ENCODE measurements around the gene PATZ1.

The PATZ1 gene

DNA sequence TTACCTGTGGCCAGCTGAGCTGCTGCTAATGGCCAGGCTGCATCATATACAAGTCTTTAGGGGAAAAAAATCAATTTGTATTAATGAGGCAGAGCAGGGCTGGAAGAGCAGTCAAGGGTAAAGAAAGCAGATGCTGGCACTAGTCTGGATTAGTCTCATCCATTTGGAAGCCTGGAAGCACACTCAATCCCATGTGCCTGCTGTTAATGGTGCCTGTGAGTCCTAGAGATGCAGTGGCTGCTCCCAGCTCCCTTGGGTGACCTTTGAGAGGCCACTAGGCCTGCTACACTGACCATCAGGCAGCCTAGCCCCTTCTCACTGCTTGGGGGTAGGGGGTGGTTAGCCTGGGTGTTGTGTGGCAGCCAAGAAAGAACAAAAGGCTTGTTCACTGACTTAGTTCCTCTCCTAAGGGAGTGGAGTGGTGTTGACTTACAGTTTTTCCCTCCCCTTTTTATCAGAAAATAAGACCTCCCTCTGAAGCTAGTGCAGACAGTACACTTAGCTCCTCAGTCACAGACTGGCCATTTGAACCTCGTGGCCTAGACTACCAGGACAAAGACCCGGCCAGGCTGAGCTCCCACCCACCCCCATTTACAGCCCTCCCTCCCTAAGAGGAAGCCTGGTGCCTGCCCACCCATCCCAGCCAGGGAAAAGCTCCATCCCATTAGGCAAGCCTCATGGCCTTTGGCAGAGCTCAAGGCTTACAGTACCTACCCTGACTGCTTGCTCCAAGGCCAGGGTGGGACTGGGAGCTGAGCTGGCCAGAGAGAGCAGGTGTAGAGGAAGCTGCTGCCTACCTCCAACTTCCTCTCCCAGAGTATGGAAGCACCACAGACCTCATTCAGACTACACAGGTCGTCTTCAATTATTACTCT, 61.6 kb downstream of the PATZ1 start:
- H3K4me1 ChIP-seq (ENCODE audit: control insufficient read depth in 2 of 2, insufficient read depth in 2 of 2, low read length in 2 of 2) = peaks cover 10 to 12% of the 10 kb centered on the region in 2 donors

GRCh38 chr22:31282748-31283468, 63.2 kb downstream of the PATZ1 start:
- H3K9ac ChIP-seq (ENCODE audit: low read depth in 1 of 2, low read length in 2 of 2) = no peak overlapping the region
- peaks cover 78 to 86% of the 10 kb centered on the region in 2 donors for H3K36me3 ChIP-seq (ENCODE audit: control insufficient read depth in 2 of 2, insufficient read depth in 2 of 2, low read length in 2 of 2)
- H3K4me1 ChIP-seq (ENCODE audit: control insufficient read depth in 2 of 2, insufficient read depth in 2 of 2, low read length in 2 of 2) = peaks cover 0 to 3% of the 10 kb centered on the region in 2 donors
- H3K27ac ChIP-seq (ENCODE audit: low read depth in 2 of 2, low read length in 2 of 2) = no peak overlapping the region
- no peaks in the 10 kb centered on the region for H3K27me3 ChIP-seq (ENCODE audit: control insufficient read depth in 2 of 2, insufficient read depth in 2 of 2, low read length in 2 of 2)
- H3K4me3 ChIP-seq (ENCODE audit: low read length in 2 of 2) = no peak overlapping the region
- no peaks in the 10 kb centered on the region for H3K9me3 ChIP-seq (ENCODE audit: control insufficient read depth in 2 of 2, low read length in 2 of 2)

More for the DNA sequence above, 61.6 kb downstream of the PATZ1 start:
- H3K27me3 ChIP-seq (ENCODE audit: control insufficient read depth in 2 of 2, insufficient read depth in 2 of 2, low read length in 2 of 2) = no peaks in the 10 kb centered on the region
- peak overlapping the region in 1 of 2 donors; percentile 36 for H3K9ac ChIP-seq (ENCODE audit: low read depth in 1 of 2, low read length in 2 of 2)
- H3K9me3 ChIP-seq (ENCODE audit: control insufficient read depth in 2 of 2, low read length in 2 of 2) = no peaks in the 10 kb centered on the region
- peaks cover 72 to 80% of the 10 kb centered on the region in 2 donors for H3K36me3 ChIP-seq (ENCODE audit: control insufficient read depth in 2 of 2, insufficient read depth in 2 of 2, low read length in 2 of 2)
- no peak overlapping the region for H3K4me3 ChIP-seq (ENCODE audit: low read length in 2 of 2)
- H3K27ac ChIP-seq (ENCODE audit: low read depth in 2 of 2, low read length in 2 of 2) = peak overlapping the region; percentile 59 to 64

DNA sequence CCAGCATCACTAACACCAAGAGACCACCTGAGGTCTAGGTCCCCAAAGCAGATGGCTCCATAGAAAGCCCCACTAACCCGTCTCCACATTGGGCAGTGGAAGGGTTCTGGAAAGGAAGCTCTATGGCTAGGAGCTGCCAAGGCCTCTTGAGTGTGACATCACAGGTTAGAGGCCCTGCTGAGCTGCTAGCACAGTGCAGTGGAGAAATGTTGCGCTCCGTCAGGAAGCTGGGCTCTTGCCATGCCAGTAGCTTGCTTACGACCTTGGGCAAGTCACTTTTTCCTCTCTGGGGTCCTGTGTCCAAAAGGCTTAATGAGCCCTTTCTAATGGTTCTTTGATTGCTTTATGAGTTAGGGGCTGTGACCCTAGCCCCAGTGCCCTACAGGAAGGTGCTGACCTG, 64.4 kb downstream of the PATZ1 start:
- H3K4me1 ChIP-seq (ENCODE audit: control insufficient read depth in 2 of 2, insufficient read depth in 2 of 2, low read length in 2 of 2) = peaks cover 0 to 3% of the 10 kb centered on the region in 2 donors
- no peaks in the 10 kb centered on the region for H3K27me3 ChIP-seq (ENCODE audit: control insufficient read depth in 2 of 2, insufficient read depth in 2 of 2, low read length in 2 of 2)
- no peak overlapping the region for H3K27ac ChIP-seq (ENCODE audit: low read depth in 2 of 2, low read length in 2 of 2)
- H3K4me3 ChIP-seq (ENCODE audit: low read length in 2 of 2) = no peak overlapping the region
- no peaks in the 10 kb centered on the region for H3K9me3 ChIP-seq (ENCODE audit: control insufficient read depth in 2 of 2, low read length in 2 of 2)
- peaks cover 81 to 90% of the 10 kb centered on the region in 2 donors for H3K36me3 ChIP-seq (ENCODE audit: control insufficient read depth in 2 of 2, insufficient read depth in 2 of 2, low read length in 2 of 2)
- no peak overlapping the region for H3K9ac ChIP-seq (ENCODE audit: low read depth in 1 of 2, low read length in 2 of 2)

GRCh38 chr22:31279821-31280505, 66.2 kb downstream of the PATZ1 start:
- Histone ChIP-seq H3K9me3 (ENCODE audit: control insufficient read depth in 2 of 2, low read length in 2 of 2) (no peaks in the 10 kb centered on the region), H3K4me1 (ENCODE audit: control insufficient read depth in 2 of 2, insufficient read depth in 2 of 2, low read length in 2 of 2) (peaks cover 0 to 3% of the 10 kb centered on the region in 2 donors), H3K9ac (ENCODE audit: low read depth in 1 of 2, low read length in 2 of 2) (no peak overlapping the region), H3K36me3 (ENCODE audit: control insufficient read depth in 2 of 2, insufficient read depth in 2 of 2, low read length in 2 of 2) (peaks cover 74 to 84% of the 10 kb centered on the region in 2 donors), H3K4me3 (ENCODE audit: low read length in 2 of 2) (no peak overlapping the region), H3K27ac (ENCODE audit: low read depth in 2 of 2, low read length in 2 of 2) (peak overlapping the region; percentile 9 to 16), H3K27me3 (ENCODE audit: control insufficient read depth in 2 of 2, insufficient read depth in 2 of 2, low read length in 2 of 2) (no peaks in the 10 kb centered on the region)

GRCh38 chr22:31279327-31279669, 66.8 kb downstream of the PATZ1 start:
- H3K36me3 ChIP-seq (ENCODE audit: control insufficient read depth in 2 of 2, insufficient read depth in 2 of 2, low read length in 2 of 2) = peaks cover 76 to 83% of the 10 kb centered on the region in 2 donors
- peaks cover 0 to 8% of the 10 kb centered on the region in 2 donors for H3K4me1 ChIP-seq (ENCODE audit: control insufficient read depth in 2 of 2, insufficient read depth in 2 of 2, low read length in 2 of 2)
- H3K27me3 ChIP-seq (ENCODE audit: control insufficient read depth in 2 of 2, insufficient read depth in 2 of 2, low read length in 2 of 2) = no peaks in the 10 kb centered on the region
- H3K9ac ChIP-seq (ENCODE audit: low read depth in 1 of 2, low read length in 2 of 2) = no peak overlapping the region
- H3K9me3 ChIP-seq (ENCODE audit: control insufficient read depth in 2 of 2, low read length in 2 of 2) = no peaks in the 10 kb centered on the region
- H3K4me3 ChIP-seq (ENCODE audit: low read length in 2 of 2) = no peak overlapping the region
- peak overlapping the region; percentile 59 to 71 for H3K27ac ChIP-seq (ENCODE audit: low read depth in 2 of 2, low read length in 2 of 2)

GRCh38 chr22:31278626-31279326, 67.4 kb downstream of the PATZ1 start:
- H3K27ac ChIP-seq (ENCODE audit: low read depth in 2 of 2, low read length in 2 of 2) = peak overlapping the region; percentile 59 to 71
- peaks cover 77 to 82% of the 10 kb centered on the region in 2 donors for H3K36me3 ChIP-seq (ENCODE audit: control insufficient read depth in 2 of 2, insufficient read depth in 2 of 2, low read length in 2 of 2)
- no peak overlapping the region for H3K9ac ChIP-seq (ENCODE audit: low read depth in 1 of 2, low read length in 2 of 2)
- H3K4me1 ChIP-seq (ENCODE audit: control insufficient read depth in 2 of 2, insufficient read depth in 2 of 2, low read length in 2 of 2) = peaks cover 0 to 8% of the 10 kb centered on the region in 2 donors
- H3K4me3 ChIP-seq (ENCODE audit: low read length in 2 of 2) = no peak overlapping the region
- no peaks in the 10 kb centered on the region for H3K27me3 ChIP-seq (ENCODE audit: control insufficient read depth in 2 of 2, insufficient read depth in 2 of 2, low read length in 2 of 2)
- H3K9me3 ChIP-seq (ENCODE audit: control insufficient read depth in 2 of 2, low read length in 2 of 2) = no peaks in the 10 kb centered on the region

DNA sequence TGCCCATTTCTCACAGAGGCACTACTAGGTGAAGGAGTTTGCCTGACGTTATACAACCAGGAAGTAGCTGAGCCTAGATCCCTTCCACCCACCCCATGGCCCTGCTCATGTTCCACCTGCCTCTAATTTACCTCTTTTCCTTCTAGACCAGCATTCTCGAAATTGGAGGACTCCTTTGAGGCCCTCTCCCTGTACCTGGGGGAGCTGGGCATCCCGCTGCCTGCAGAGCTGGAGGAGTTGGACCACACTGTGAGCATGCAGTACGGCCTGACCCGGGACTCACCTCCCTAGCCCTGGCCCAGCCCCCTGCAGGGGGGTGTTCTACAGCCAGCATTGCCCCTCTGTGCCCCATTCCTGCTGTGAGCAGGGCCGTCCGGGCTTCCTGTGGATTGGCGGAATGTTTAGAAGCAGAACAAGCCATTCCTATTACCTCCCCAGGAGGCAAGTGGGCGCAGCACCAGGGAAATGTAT, 68.0 kb downstream of the PATZ1 start:
- Histone ChIP-seq H3K9ac (ENCODE audit: low read depth in 1 of 2, low read length in 2 of 2) (no peak overlapping the region), H3K27me3 (ENCODE audit: control insufficient read depth in 2 of 2, insufficient read depth in 2 of 2, low read length in 2 of 2) (no peaks in the 10 kb centered on the region), H3K9me3 (ENCODE audit: control insufficient read depth in 2 of 2, low read length in 2 of 2) (no peaks in the 10 kb centered on the region), H3K27ac (ENCODE audit: low read depth in 2 of 2, low read length in 2 of 2) (peak overlapping the region; percentile 44 to 53), H3K4me3 (ENCODE audit: low read length in 2 of 2) (no peak overlapping the region), H3K36me3 (ENCODE audit: control insufficient read depth in 2 of 2, insufficient read depth in 2 of 2, low read length in 2 of 2) (peaks cover 76 to 80% of the 10 kb centered on the region in 2 donors), H3K4me1 (ENCODE audit: control insufficient read depth in 2 of 2, insufficient read depth in 2 of 2, low read length in 2 of 2) (peaks cover 2 to 8% of the 10 kb centered on the region in 2 donors)

DNA sequence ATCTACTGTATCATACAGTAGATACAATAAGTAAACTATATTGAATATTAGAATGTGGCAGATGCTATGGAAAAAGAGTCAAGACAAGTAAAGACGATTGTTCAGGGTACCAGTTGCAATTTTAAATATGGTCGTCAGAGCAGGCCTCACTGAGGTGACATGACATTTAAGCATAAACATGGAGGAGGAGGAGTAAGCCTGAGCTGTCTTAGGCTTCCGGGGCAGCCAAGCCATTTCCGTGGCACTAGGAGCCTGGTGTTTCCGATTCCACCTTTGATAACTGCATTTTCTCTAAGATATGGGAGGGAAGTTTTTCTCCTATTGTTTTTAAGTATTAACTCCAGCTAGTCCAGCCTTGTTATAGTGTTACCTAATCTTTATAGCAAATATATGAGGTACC, 68.4 kb downstream of the PATZ1 start:
- H3K27ac ChIP-seq (ENCODE audit: low read depth in 2 of 2, low read length in 2 of 2) = peak overlapping the region in 1 of 2 donors; percentile 44

DNA sequence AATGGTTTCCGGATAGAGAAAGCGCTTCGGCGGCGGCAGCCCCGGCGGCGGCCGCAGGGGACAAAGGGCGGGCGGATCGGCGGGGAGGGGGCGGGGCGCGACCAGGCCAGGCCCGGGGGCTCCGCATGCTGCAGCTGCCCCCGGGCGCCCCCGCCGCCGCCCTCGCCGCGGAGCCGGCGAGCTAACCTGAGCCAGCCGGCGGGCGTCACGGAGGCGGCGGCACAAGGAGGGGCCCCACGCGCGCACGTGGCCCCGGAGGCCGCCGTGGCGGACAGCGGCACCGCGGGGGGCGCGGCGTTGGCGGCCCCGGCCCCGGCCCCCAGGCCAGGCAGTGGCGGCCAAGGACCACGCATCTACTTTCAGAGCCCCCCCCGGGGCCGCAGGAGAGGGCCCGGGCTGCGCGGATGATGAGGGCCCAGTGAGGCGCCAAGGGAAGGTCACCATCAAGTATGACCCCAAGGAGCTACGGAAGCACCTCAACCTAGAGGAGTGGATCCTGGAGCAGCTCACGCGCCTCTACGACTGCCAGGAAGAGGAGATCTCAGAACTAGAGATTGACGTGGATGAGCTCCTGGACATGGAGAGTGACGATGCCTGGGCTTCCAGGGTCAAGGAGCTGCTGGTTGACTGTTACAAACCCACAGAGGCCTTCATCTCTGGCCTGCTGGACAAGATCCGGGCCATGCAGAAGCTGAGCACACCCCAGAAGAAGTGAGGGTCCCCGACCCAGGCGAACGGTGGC, 69.5 kb downstream of the PATZ1 start:
- H3K27me3 ChIP-seq (ENCODE audit: control insufficient read depth in 2 of 2, insufficient read depth in 2 of 2, low read length in 2 of 2) = no peaks in the 10 kb centered on the region
- H3K9me3 ChIP-seq (ENCODE audit: control insufficient read depth in 2 of 2, low read length in 2 of 2) = no peaks in the 10 kb centered on the region
- H3K9ac ChIP-seq (ENCODE audit: low read depth in 1 of 2, low read length in 2 of 2) = no peak overlapping the region
- H3K36me3 ChIP-seq (ENCODE audit: control insufficient read depth in 2 of 2, insufficient read depth in 2 of 2, low read length in 2 of 2) = peaks cover 75 to 77% of the 10 kb centered on the region in 2 donors
- H3K27ac ChIP-seq (ENCODE audit: low read depth in 2 of 2, low read length in 2 of 2) = no peak overlapping the region
- H3K4me1 ChIP-seq (ENCODE audit: control insufficient read depth in 2 of 2, insufficient read depth in 2 of 2, low read length in 2 of 2) = peaks cover 2 to 8% of the 10 kb centered on the region in 2 donors
- no peak overlapping the region for H3K4me3 ChIP-seq (ENCODE audit: low read length in 2 of 2)

More for the DNA sequence above, 68.4 kb downstream of the PATZ1 start:
- no peaks in the 10 kb centered on the region for H3K27me3 ChIP-seq (ENCODE audit: control insufficient read depth in 2 of 2, insufficient read depth in 2 of 2, low read length in 2 of 2)
- H3K9ac ChIP-seq (ENCODE audit: low read depth in 1 of 2, low read length in 2 of 2) = no peak overlapping the region
- H3K36me3 ChIP-seq (ENCODE audit: control insufficient read depth in 2 of 2, insufficient read depth in 2 of 2, low read length in 2 of 2) = peaks cover 76 to 80% of the 10 kb centered on the region in 2 donors
- H3K4me3 ChIP-seq (ENCODE audit: low read length in 2 of 2) = no peak overlapping the region
- peaks cover 2 to 8% of the 10 kb centered on the region in 2 donors for H3K4me1 ChIP-seq (ENCODE audit: control insufficient read depth in 2 of 2, insufficient read depth in 2 of 2, low read length in 2 of 2)
- H3K9me3 ChIP-seq (ENCODE audit: control insufficient read depth in 2 of 2, low read length in 2 of 2) = no peaks in the 10 kb centered on the region

All from mucosa of rectum (tissue), 2 donors.